CD4-positive, alpha-beta T cell (primary cell): ENCODE measurements around the gene PIP5K1B. TPM values are rescaled to one million over a fixed set of nuclear protein-coding genes. Genes with fewer than 3 reads are reported as not detected.

ENCODE experiments used
- ATAC-seq: fragments of 200-7000 bp; cut with Tn5 transposase; one replicate; pipeline ENCODE4 v1.10.0; 2022; ENCODE audit warnings: mild to moderate bottlenecking; ENCODE audit not compliant: poor library complexity
- CTCF ChIA-PET: fragments of 350-600 bp; sonication (Branson Sonifier 250); formaldehyde crosslinking; loops from one replicate; lab custom pipeline; 2021; ENCODE audit warnings: antibody characterized with exemption, inconsistent platforms; lab: Charles Lee
- POLR2A ChIA-PET: fragments of 350-600 bp; sonication (Branson Sonifier 250); formaldehyde crosslinking; loops from one replicate; lab custom pipeline; 2021; ENCODE audit warnings: antibody characterized with exemption, inconsistent platforms; lab: Charles Lee
- DNase-seq, 14 experiments: peaks; one replicate each; pipeline ENCODE4 v3.0.0-alpha.2; 2013 to 2020; ENCODE audit warnings: mixed read lengths in 2 of 14
- H3K27ac ChIP-seq, 2 donors: one replicate each; pipeline versions ENCODE4 v1.5.1 to v1.7.0; 2013; ENCODE audit warnings: low read length in 2 of 2, low read depth in 1 of 2, mild to moderate bottlenecking in 1 of 2
- H3K27me3 ChIP-seq, 2 experiments: 1 replicate in 1 of 2; 2 replicates in 1 of 2; pipeline versions ENCODE4 v1.6.1 to v1.7.0; 2013; ENCODE audit warnings: low read length in 2 of 2, control low read depth in 1 of 2, mild to moderate bottlenecking in 1 of 2, moderate library complexity in 1 of 2; ENCODE audit not compliant: insufficient read depth in 2 of 2, control insufficient read depth in 1 of 2
- H3K36me3 ChIP-seq: one replicate; pipeline ENCODE4 v1.6.1; 2013; ENCODE audit warnings: low read length, control low read depth; ENCODE audit not compliant: insufficient read depth
- H3K4me1 ChIP-seq: one replicate; pipeline ENCODE4 v1.6.1; 2013; ENCODE audit warnings: low read length, control low read depth; ENCODE audit not compliant: insufficient read depth
- H3K4me3 ChIP-seq: one replicate; pipeline ENCODE4 v1.5.1; 2013; ENCODE audit warnings: mild to moderate bottlenecking, low read length, moderate library complexity
- H3K9me3 ChIP-seq, 2 experiments: 1 replicate in 1 of 2; 2 replicates in 1 of 2; pipeline versions ENCODE4 v1.6.1 to v1.7.0; 2013; ENCODE audit warnings: low read length in 2 of 2, mild to moderate bottlenecking in 2 of 2, control low read depth in 1 of 2, moderate library complexity in 1 of 2; ENCODE audit not compliant: control insufficient read depth in 1 of 2, insufficient read depth in 1 of 2
- H3K27ac Mint-ChIP-seq: one replicate; pipeline ENCODE4 v1.8.0; 2020; ENCODE audit warnings: mixed read lengths
- H3K27me3 Mint-ChIP-seq: one replicate; pipeline ENCODE4 v1.8.0; 2021; ENCODE audit warnings: mixed read lengths
- H3K36me3 Mint-ChIP-seq: one replicate; pipeline ENCODE4 v1.8.0; 2021; ENCODE audit warnings: low read depth, mixed read lengths
- H3K4me1 Mint-ChIP-seq: one replicate; pipeline ENCODE4 v1.8.0; 2021; ENCODE audit warnings: low read depth, mixed read lengths
- H3K4me3 Mint-ChIP-seq: one replicate; pipeline ENCODE4 v1.8.0; 2020; ENCODE audit warnings: mild to moderate bottlenecking, mixed read lengths
- H3K9me3 Mint-ChIP-seq: one replicate; pipeline ENCODE4 v1.8.0; 2020; ENCODE audit warnings: mixed read lengths
- intact Hi-C, 2 experiments: fragments of 100-400 bp; cut with DNase I in 1 of 2; cut with micrococcal nuclease in 1 of 2; formaldehyde crosslinking; loops; one replicate each; pipeline versions ENCODE4 v1.15.1 to v1.9.0; 2023 to 2025; cut with DNase I, micrococcal nuclease
- total RNA-seq, 174 experiments: library from RNA in 2 of 174; stranded (reverse) in 2 of 174; gene quantifications; one replicate each; pipeline ENCODE4 v1.2.3 and lab custom pipeline; 2021 to 2026
- TF ChIP-seq, protein P1 (sequence below): fragments of 200-600 bp; IDR thresholded peaks from one replicate; pipeline ENCODE4 v1.8.0; 2022; ENCODE audit warnings: antibody characterized with exemption, mild to moderate bottlenecking

The PIP5K1B gene
- total RNA-seq, 2 experiments from 2014 or later: not detected

DNA sequence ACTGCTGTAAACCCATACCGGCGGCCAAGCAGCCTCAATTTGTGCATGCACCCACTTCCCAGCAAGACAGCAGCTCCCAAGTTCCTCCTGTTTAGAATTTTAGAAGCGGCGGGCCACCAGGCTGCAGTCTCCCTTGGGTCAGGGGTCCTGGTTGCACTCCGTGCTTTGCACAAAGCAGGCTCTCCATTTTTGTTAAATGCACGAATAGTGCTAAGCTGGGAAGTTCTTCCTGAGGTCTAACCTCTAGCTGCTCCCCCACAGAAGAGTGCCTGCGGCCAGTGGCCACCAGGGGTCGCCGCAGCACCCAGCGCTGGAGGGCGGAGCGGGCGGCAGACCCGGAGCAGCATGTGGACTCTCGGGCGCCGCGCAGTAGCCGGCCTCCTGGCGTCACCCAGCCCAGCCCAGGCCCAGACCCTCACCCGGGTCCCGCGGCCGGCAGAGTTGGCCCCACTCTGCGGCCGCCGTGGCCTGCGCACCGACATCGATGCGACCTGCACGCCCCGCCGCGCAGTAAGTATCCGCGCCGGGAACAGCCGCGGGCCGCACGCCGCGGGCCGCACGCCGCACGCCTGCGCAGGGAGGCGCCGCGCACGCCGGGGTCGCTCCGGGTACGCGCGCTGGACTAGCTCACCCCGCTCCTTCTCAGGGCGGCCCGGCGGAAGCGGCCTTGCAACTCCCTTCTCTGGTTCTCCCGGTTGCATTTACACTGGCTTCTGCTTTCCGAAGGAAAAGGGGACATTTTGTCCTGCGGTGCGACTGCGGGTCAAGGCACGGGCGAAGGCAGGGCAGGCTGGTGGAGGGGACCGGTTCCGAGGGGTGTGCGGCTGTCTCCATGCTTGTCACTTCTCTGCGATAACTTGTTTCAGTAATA lies 330.6 kb downstream of the PIP5K1B start, which contains the start of gene FXN:
TSS of gene FXN (plus strand) at position 315 of the 871 bp plus-strand sequence. CDS start at position 346, 31 bp downstream.
- Mint-ChIP-seq H3K4me1 (peaks cover 31% of the 10 kb centered on the region), H3K36me3 (peaks cover 15% of the 10 kb centered on the region), H3K27ac (peak within 1 kb of the TSS; percentile 78), H3K27me3 (no peaks in the 10 kb centered on the region), H3K4me3 (peak within 1 kb of the TSS; percentile 93), H3K9me3 (no peaks in the 10 kb centered on the region)
- H3K9me3 ChIP-seq: peaks cover 0 to 5% of the 10 kb centered on the region in 2 experiments
- CTCF ChIA-PET: interaction anchor here (0.6 to 2.4 kb wide), 16 partner anchors 9 to 715 kb away, joined by 3 to 8 read pairs (median 3); partner anchors contain the start of gene TJP2
- peak; percentile 56 to 90 (median 78) for DNase-seq
- peak within 1 kb of the TSS; percentile 35 to 58 for H3K27ac ChIP-seq
- peaks cover 21% of the 10 kb centered on the region for H3K4me1 ChIP-seq
- intact Hi-C loops: loop anchor here (1.0 to 10.0 kb wide), 5 partner anchors 8 to 1219 kb away; partner anchors contain the start of gene SMC5 (in 1 of the 2)
- H3K27me3 ChIP-seq: no peaks in the 10 kb centered on the region
- H3K36me3 ChIP-seq: peaks cover 4% of the 10 kb centered on the region
- peak; percentile 87 for ATAC-seq
- TF ChIP-seq, protein P1, sequence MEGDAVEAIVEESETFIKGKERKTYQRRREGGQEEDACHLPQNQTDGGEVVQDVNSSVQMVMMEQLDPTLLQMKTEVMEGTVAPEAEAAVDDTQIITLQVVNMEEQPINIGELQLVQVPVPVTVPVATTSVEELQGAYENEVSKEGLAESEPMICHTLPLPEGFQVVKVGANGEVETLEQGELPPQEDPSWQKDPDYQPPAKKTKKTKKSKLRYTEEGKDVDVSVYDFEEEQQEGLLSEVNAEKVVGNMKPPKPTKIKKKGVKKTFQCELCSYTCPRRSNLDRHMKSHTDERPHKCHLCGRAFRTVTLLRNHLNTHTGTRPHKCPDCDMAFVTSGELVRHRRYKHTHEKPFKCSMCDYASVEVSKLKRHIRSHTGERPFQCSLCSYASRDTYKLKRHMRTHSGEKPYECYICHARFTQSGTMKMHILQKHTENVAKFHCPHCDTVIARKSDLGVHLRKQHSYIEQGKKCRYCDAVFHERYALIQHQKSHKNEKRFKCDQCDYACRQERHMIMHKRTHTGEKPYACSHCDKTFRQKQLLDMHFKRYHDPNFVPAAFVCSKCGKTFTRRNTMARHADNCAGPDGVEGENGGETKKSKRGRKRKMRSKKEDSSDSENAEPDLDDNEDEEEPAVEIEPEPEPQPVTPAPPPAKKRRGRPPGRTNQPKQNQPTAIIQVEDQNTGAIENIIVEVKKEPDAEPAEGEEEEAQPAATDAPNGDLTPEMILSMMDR: peak; percentile 98
- peak within 1 kb of the TSS; percentile 86 for H3K4me3 ChIP-seq
- POLR2A ChIA-PET: interaction anchor here (0.5 to 2.4 kb wide), 16 partner anchors 11 to 469 kb away, joined by 3 to 32 read pairs (median 4); a partner anchor contains a TSS

DNA sequence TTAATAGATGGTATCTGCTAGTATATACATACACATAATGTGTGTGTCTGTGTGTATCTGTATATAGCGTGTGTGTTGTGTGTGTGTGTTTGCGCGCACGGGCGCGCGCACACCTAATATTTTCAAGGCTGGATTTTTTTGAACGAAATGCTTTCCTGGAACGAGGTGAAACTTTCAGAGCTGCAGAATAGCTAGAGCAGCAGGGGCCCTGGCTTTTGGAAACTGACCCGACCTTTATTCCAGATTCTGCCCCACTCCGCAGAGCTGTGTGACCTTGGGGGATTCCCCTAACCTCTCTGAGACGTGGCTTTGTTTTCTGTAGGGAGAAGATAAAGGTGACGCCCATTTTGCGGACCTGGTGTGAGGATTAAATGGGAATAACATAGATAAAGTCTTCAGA lies 331.3 kb downstream of the PIP5K1B start:
- ChIA-PET POLR2A (interaction anchor here (0.6 to 2.4 kb wide), 11 partner anchors 11 to 329 kb away, joined by 3 to 32 read pairs (median 4); a partner anchor contains a TSS), CTCF (interaction anchor here (1.2 to 2.4 kb wide), 6 partner anchors 8 to 637 kb away, joined by 3 to 6 read pairs (median 4); no protein-coding TSS in a partner anchor)
- Mint-ChIP-seq H3K36me3 (peaks cover 19% of the 10 kb centered on the region), H3K27me3 (no peaks in the 10 kb centered on the region), H3K4me3 (peak overlapping the region; percentile 93), H3K27ac (peak overlapping the region; percentile 78), H3K9me3 (no peaks in the 10 kb centered on the region), H3K4me1 (peaks cover 31% of the 10 kb centered on the region)
- ATAC-seq (peak; percentile 22), DNase-seq (peak in 6 of 14 experiments; percentile 2 to 62 (median 24))
- intact Hi-C loops: loop anchor here in 1 of 2 experiments (5.0 to 10.0 kb wide), 3 partner anchors 259 to 1218 kb away; partner anchors contain the start of gene SMC5
- peak overlapping the region; percentile 35 to 58 for H3K27ac ChIP-seq
- H3K4me3 ChIP-seq: peak overlapping the region; percentile 86
- no peaks in the 10 kb centered on the region for H3K27me3 ChIP-seq
- peaks cover 21% of the 10 kb centered on the region for H3K4me1 ChIP-seq
- peaks cover 4% of the 10 kb centered on the region for H3K36me3 ChIP-seq
- TF ChIP-seq, protein P1: no peak
- peaks cover 0 to 5% of the 10 kb centered on the region in 2 experiments for H3K9me3 ChIP-seq

DNA sequence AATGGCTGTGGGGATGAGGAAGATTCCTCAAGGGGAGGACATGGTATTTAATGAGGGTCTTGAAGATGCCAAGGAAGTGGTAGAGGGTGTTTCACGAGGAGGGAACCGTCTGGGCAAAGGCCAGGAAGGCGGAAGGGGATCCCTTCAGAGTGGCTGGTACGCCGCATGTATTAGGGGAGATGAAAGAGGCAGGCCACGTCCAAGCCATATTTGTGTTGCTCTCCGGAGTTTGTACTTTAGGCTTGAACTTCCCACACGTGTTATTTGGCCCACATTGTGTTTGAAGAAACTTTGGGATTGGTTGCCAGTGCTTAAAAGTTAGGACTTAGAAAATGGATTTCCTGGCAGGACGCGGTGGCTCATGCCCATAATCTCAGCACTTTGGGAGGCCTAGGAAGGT lies 331.8 kb downstream of the PIP5K1B start:
- Mint-ChIP-seq H3K36me3 (peaks cover 19% of the 10 kb centered on the region), H3K27me3 (no peaks in the 10 kb centered on the region), H3K27ac (peak overlapping the region; percentile 78), H3K9me3 (no peaks in the 10 kb centered on the region), H3K4me1 (peaks cover 31% of the 10 kb centered on the region), H3K4me3 (peak overlapping the region; percentile 93)
- peak overlapping the region in 1 of 2 donors; percentile 58 for H3K27ac ChIP-seq
- H3K27me3 ChIP-seq: no peaks in the 10 kb centered on the region
- peaks cover 0 to 5% of the 10 kb centered on the region in 2 experiments for H3K9me3 ChIP-seq
- peaks cover 21% of the 10 kb centered on the region for H3K4me1 ChIP-seq
- intact Hi-C loops: loop anchor here in 1 of 2 experiments (5.0 to 10.0 kb wide), 3 partner anchors 259 to 1218 kb away; partner anchors contain the start of gene SMC5
- POLR2A ChIA-PET: interaction anchor here (0.9 to 2.4 kb wide), 7 partner anchors 10 to 204 kb away, joined by 3 to 32 read pairs (median 5); no protein-coding TSS in a partner anchor
- DNase-seq (no peak), ATAC-seq (no peak)
- CTCF ChIA-PET: interaction anchor here (1.9 to 2.4 kb wide), 2 partner anchors 8 to 157 kb away, joined by 6 read pairs; no protein-coding TSS in a partner anchor
- H3K4me3 ChIP-seq: peak overlapping the region; percentile 86
- TF ChIP-seq, protein P1: no peak
- peaks cover 4% of the 10 kb centered on the region for H3K36me3 ChIP-seq
